Keratinocyte (primary cell): Measurements from ENCODE around the gene SDR42E2. TPM values are rescaled to one million over a fixed set of nuclear protein-coding genes. Genes with fewer than 3 reads are reported as not detected.

ENCODE experiments used
- DNase-seq: peaks from one replicate; pipeline ENCODE4 v3.0.0-alpha.2; 2011; ENCODE audit warnings: low read depth, missing footprints, low spot score
- FAIRE-seq: peaks from 2 replicates; lab custom pipeline; 2011; peaks lifted over from hg19 to GRCh38; lab: Jason Lieb, UNC
- H2AFZ ChIP-seq: 2 replicates; pipeline ENCODE4 v1.6.0; 2012; ENCODE audit warnings: low read length, control low read depth, inconsistent platforms; ENCODE audit not compliant: control insufficient read depth
- H3K27ac ChIP-seq: 2 replicates; pipeline ENCODE4 v1.5.1; 2011; ENCODE audit warnings: low read length; ENCODE audit not compliant: control insufficient read depth, insufficient read depth
- H3K27me3 ChIP-seq: 3 replicates; pipeline ENCODE4 v1.6.0; 2011; ENCODE audit warnings: low read length; ENCODE audit not compliant: control insufficient read depth, insufficient read depth; ENCODE audit errors: extremely low read depth
- H3K36me3 ChIP-seq, 2 experiments: 2 replicates in 1 of 2; 3 replicates in 1 of 2; pipeline ENCODE4 v1.5.1; 2011; ENCODE audit warnings: low read length in 2 of 2, mild to moderate bottlenecking in 1 of 2; ENCODE audit not compliant: control insufficient read depth in 2 of 2, insufficient read depth in 2 of 2; ENCODE audit errors: extremely low read depth in 1 of 2
- H3K4me1 ChIP-seq: 3 replicates; pipeline ENCODE4 v1.5.1; 2011; ENCODE audit warnings: low read length; ENCODE audit not compliant: control insufficient read depth, insufficient read depth; ENCODE audit errors: extremely low read depth
- H3K4me2 ChIP-seq: 3 replicates; pipeline ENCODE4 v1.6.0; 2011; ENCODE audit warnings: low read depth, low read length; ENCODE audit not compliant: control insufficient read depth, insufficient read depth; ENCODE audit errors: extremely low read depth
- H3K4me3 ChIP-seq, 3 experiments: fragments of 200-600 bp in 1 of 3; sonication (generic) in 1 of 3; 2 replicates in 2 of 3; 3 replicates in 1 of 3; pipeline ENCODE4 v1.5.1; 2011 to 2016; ENCODE audit warnings: low read length in 3 of 3, mild to moderate bottlenecking in 3 of 3, control low read depth in 2 of 3, inconsistent platforms in 1 of 3, low read depth in 1 of 3, mixed read lengths in 1 of 3, mixed run types in 1 of 3, moderate library complexity in 1 of 3; ENCODE audit not compliant: control insufficient read depth in 2 of 3, insufficient read depth in 2 of 3; ENCODE audit errors: extremely low read depth in 1 of 3
- H3K79me2 ChIP-seq: 2 replicates; pipeline ENCODE4 v1.6.0; 2012; ENCODE audit warnings: low read length; ENCODE audit not compliant: control insufficient read depth, insufficient read depth
- H3K9ac ChIP-seq: 3 replicates; pipeline ENCODE4 v1.6.0; 2011; ENCODE audit warnings: low read length; ENCODE audit not compliant: control insufficient read depth, insufficient read depth; ENCODE audit errors: extremely low read depth
- H3K9me1 ChIP-seq: 3 replicates; pipeline ENCODE4 v1.6.0; 2011; ENCODE audit warnings: low read length; ENCODE audit not compliant: control insufficient read depth, insufficient read depth; ENCODE audit errors: extremely low read depth
- H3K9me3 ChIP-seq: 2 replicates; pipeline ENCODE4 v1.5.1; 2012; ENCODE audit warnings: low read depth, low read length; ENCODE audit not compliant: control insufficient read depth
- H4K20me1 ChIP-seq: 3 replicates; pipeline ENCODE4 v1.6.0; 2011; ENCODE audit warnings: low read length; ENCODE audit not compliant: control insufficient read depth, insufficient read depth; ENCODE audit errors: extremely low read depth
- EZH2 ChIP-seq: IDR thresholded peaks from one replicate; pipeline ENCODE4 v1.6.1; 2012; ENCODE audit warnings: inconsistent platforms, mild to moderate bottlenecking, low read length, moderate library complexity
- dilution Hi-C: fragments of 300-500 bp; cut with MboI; formaldehyde crosslinking; loops from one replicate; pipeline ENCODE4 v1.7.0; 2020; ENCODE audit warnings: low sequenced_read_pairs; ENCODE audit not compliant: extremely low pct_ligation_motif_present
- polyA plus RNA-seq, 5 experiments: library from polyadenylated mRNA; depleted of rRNA in 3 of 5; stranded (reverse) in 3 of 5; stranded (forward) in 1 of 5; unstranded in 1 of 5; fragments of >200 nt; gene quantifications; 1 replicate in 1 of 5; 2 replicates in 3 of 5; 3 replicates in 1 of 5; pipeline versions ENCODE4 v1.2.1 to v1.2.3, GENCODE V29; 2011 to 2012; ENCODE audit warnings: missing spikeins in 2 of 5, low read depth in 1 of 5, low replicate concordance in 1 of 5
- TF ChIP-seq, protein P1 (sequence below), 3 experiments: IDR thresholded peaks in 1 of 3; conservative IDR thresholded peaks in 1 of 3; optimal IDR thresholded peaks in 1 of 3; 2 replicates in 2 of 3; 3 replicates in 1 of 3; pipeline versions ENCODE3 to v1.5.1; 2011; ENCODE audit warnings: low read length in 3 of 3, mild to moderate bottlenecking in 3 of 3, moderate library complexity in 2 of 3, control low read depth in 1 of 3, inconsistent platforms in 1 of 3; ENCODE audit not compliant: insufficient read depth in 2 of 3; ENCODE audit errors: extremely low read depth in 1 of 3

SDR42E2 gene
- polyA plus RNA-seq, 1 donor (not counting 4 experiments of a cell fraction or from before 2014, with no cell fraction given) = not detected

- H3K79me2 ChIP-seq = no peaks in the 10 kb centered on the region
- H3K4me3 ChIP-seq = no peak overlapping the region
- FAIRE-seq (no peak), DNase-seq (no peak)
- no peak overlapping the region for H2AFZ ChIP-seq
- peaks cover 4% of the 10 kb centered on the region for H3K27me3 ChIP-seq
- H3K27ac ChIP-seq = no peak overlapping the region
- H4K20me1 ChIP-seq = no peaks in the 10 kb centered on the region
- H3K9me1 ChIP-seq = no peaks in the 10 kb centered on the region
- H3K4me2 ChIP-seq = no peak overlapping the region
- H3K36me3 ChIP-seq = no peaks in the 10 kb centered on the region
- no peaks in the 10 kb centered on the region for H3K4me1 ChIP-seq
- dilution Hi-C loops = no loop called here
- H3K9me3 ChIP-seq = no peaks in the 10 kb centered on the region
- no peak overlapping the region for H3K9ac ChIP-seq
- TF ChIP-seq EZH2 = no peak
- TF ChIP-seq, protein P1, sequence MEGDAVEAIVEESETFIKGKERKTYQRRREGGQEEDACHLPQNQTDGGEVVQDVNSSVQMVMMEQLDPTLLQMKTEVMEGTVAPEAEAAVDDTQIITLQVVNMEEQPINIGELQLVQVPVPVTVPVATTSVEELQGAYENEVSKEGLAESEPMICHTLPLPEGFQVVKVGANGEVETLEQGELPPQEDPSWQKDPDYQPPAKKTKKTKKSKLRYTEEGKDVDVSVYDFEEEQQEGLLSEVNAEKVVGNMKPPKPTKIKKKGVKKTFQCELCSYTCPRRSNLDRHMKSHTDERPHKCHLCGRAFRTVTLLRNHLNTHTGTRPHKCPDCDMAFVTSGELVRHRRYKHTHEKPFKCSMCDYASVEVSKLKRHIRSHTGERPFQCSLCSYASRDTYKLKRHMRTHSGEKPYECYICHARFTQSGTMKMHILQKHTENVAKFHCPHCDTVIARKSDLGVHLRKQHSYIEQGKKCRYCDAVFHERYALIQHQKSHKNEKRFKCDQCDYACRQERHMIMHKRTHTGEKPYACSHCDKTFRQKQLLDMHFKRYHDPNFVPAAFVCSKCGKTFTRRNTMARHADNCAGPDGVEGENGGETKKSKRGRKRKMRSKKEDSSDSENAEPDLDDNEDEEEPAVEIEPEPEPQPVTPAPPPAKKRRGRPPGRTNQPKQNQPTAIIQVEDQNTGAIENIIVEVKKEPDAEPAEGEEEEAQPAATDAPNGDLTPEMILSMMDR (optimal IDR thresholded peaks at IDR 0.05 in 1 of 3, IDR thresholded peaks at IDR 0.05 in 1 of 3, conservative IDR thresholded peaks at IDR 0.05 in 1 of 3; ENCODE audit: extremely low read depth in 1 of 3, insufficient read depth in 2 of 3, low read length in 3 of 3) = no peak
These were observed 38.4 kb upstream of the SDR42E2 start for GRCh38 chr16:22123759-22124490.

DNA sequence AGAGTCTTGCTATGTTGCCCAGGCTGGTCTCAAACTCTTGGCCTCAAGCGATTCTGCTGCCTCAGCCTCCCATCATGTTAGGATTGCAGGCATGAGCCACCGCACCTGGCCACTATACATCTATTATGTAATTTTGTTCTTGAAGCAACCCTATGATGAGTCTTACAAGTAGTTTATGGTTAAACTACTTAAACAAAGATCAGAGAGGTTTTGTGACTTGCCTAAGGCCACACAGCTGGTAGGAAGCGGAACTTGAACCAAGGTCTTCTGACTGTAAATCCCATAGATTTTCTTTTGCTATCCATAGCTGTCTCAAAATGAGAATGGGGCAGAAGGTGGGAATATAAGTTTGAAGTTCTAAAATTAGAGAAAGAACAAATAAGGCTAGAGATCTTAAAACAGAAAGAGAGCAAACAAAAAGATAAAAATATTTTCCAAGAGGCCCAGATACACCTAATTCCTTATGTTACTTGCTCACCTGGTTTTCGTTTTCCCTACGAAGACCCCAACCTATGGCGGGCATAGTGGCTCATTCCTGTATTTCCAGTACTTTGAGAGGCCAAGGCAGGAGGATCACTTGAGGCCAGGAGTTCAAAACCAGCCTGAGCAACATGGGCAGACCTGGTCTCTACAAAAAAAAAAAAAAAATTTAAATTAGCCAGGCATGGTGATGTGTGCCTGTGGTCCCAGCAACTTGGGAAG is 37.6 kb upstream of the SDR42E2 start:
- Histone ChIP-seq H3K9me3 (no peaks in the 10 kb centered on the region), H3K36me3 (no peaks in the 10 kb centered on the region), H3K27me3 (peaks cover 4% of the 10 kb centered on the region), H2AFZ (no peak overlapping the region), H3K4me1 (no peaks in the 10 kb centered on the region), H3K79me2 (no peaks in the 10 kb centered on the region), H3K9me1 (no peaks in the 10 kb centered on the region), H3K27ac (no peak overlapping the region), H3K9ac (no peak overlapping the region), H4K20me1 (no peaks in the 10 kb centered on the region), H3K4me2 (no peak overlapping the region), H3K4me3 (no peak overlapping the region)
- TF ChIP-seq, protein P1 (optimal IDR thresholded peaks at IDR 0.05 in 1 of 3, IDR thresholded peaks at IDR 0.05 in 1 of 3, conservative IDR thresholded peaks at IDR 0.05 in 1 of 3; ENCODE audit: extremely low read depth in 1 of 3, insufficient read depth in 2 of 3, low read length in 3 of 3) = no peak
- no peak for TF ChIP-seq EZH2
- DNase-seq (no peak), FAIRE-seq (no peak)
- dilution Hi-C loops = no loop called here
